Astrocyte (in vitro differentiated cells and primary cell): ENCODE measurements around the gene MIDN. TPM values are rescaled to one million over a fixed set of nuclear protein-coding genes. Genes with fewer than 3 reads are reported as not detected.
A peak's percentile ranks its signal among the peaks of the same experiment; 100 is the strongest.

Source experiments
- DNase-seq: peaks from one replicate; pipeline ENCODE4 v3.0.0-alpha.2; 2010; ENCODE audit warnings: low read depth
- FAIRE-seq: peaks from 2 replicates; lab custom pipeline; 2011; peaks lifted over from hg19 to GRCh38; lab: Jason Lieb, UNC
- H2AFZ ChIP-seq: 2 replicates; pipeline ENCODE4 v1.6.0; 2012; ENCODE audit warnings: low read depth, low read length, inconsistent platforms
- H3K27ac ChIP-seq: 2 replicates; pipeline ENCODE4 v1.5.1; 2011; ENCODE audit warnings: low read depth, low read length, inconsistent platforms
- H3K27me3 ChIP-seq: 2 replicates; pipeline ENCODE4 v1.6.0; 2011; ENCODE audit warnings: low read length, inconsistent platforms; ENCODE audit not compliant: insufficient read depth
- H3K36me3 ChIP-seq: 2 replicates; pipeline ENCODE4 v1.5.1; 2011; ENCODE audit warnings: low read length, inconsistent platforms; ENCODE audit not compliant: insufficient read depth
- H3K4me1 ChIP-seq: 2 replicates; pipeline ENCODE4 v1.5.1; 2011; ENCODE audit warnings: low read length, inconsistent platforms; ENCODE audit not compliant: insufficient read depth
- H3K4me2 ChIP-seq: 2 replicates; pipeline ENCODE4 v1.6.0; 2012; ENCODE audit warnings: low read length, inconsistent platforms
- H3K4me3 ChIP-seq: 2 replicates; pipeline ENCODE4 v1.5.1; 2011; ENCODE audit warnings: low read depth, mild to moderate bottlenecking, low read length, inconsistent platforms; ENCODE audit not compliant: insufficient read depth
- H3K79me2 ChIP-seq: 2 replicates; pipeline ENCODE4 v1.6.0; 2012; ENCODE audit warnings: mild to moderate bottlenecking, low read length, inconsistent platforms; ENCODE audit not compliant: insufficient read depth
- H3K9ac ChIP-seq: 2 replicates; pipeline ENCODE4 v1.6.0; 2012; ENCODE audit warnings: mild to moderate bottlenecking, low read length, inconsistent platforms
- H3K9me3 ChIP-seq: 2 replicates; pipeline ENCODE4 v1.5.1; 2012; ENCODE audit warnings: low read depth, mild to moderate bottlenecking, low read length, inconsistent platforms; ENCODE audit not compliant: insufficient read depth
- H4K20me1 ChIP-seq: 2 replicates; pipeline ENCODE4 v1.6.0; 2012; ENCODE audit warnings: low read length, inconsistent platforms; ENCODE audit not compliant: insufficient read depth
- H3K27ac Mint-ChIP-seq: one replicate; pipeline ENCODE4 v1.8.0; 2021; ENCODE audit warnings: mild to moderate bottlenecking, mixed read lengths; ENCODE audit not compliant: unreplicated experiment
- H3K27me3 Mint-ChIP-seq: one replicate; pipeline ENCODE4 v1.8.0; 2021; ENCODE audit warnings: low read depth, mixed read lengths; ENCODE audit not compliant: unreplicated experiment
- H3K36me3 Mint-ChIP-seq: one replicate; pipeline ENCODE4 v1.8.0; 2021; ENCODE audit warnings: low read depth, mixed read lengths; ENCODE audit not compliant: unreplicated experiment
- H3K4me1 Mint-ChIP-seq: one replicate; pipeline ENCODE4 v1.8.0; 2021; ENCODE audit warnings: low read depth, mixed read lengths; ENCODE audit not compliant: unreplicated experiment
- H3K4me3 Mint-ChIP-seq: one replicate; pipeline ENCODE4 v1.8.0; 2021; ENCODE audit warnings: mild to moderate bottlenecking, moderate library complexity, mixed read lengths; ENCODE audit not compliant: unreplicated experiment
- H3K9me3 Mint-ChIP-seq: one replicate; pipeline ENCODE4 v1.8.0; 2021; ENCODE audit warnings: mild to moderate bottlenecking, mixed read lengths; ENCODE audit not compliant: unreplicated experiment
- EZH2 ChIP-seq: IDR thresholded peaks from 2 replicates; pipeline ENCODE4 v1.6.1; 2012; ENCODE audit warnings: mild to moderate bottlenecking, low read length, inconsistent platforms; ENCODE audit not compliant: insufficient read depth
- total RNA-seq: library from RNA; stranded (reverse); gene quantifications from 2 replicates; pipeline ENCODE4 v1.2.1, GENCODE V29; 2021
- TF ChIP-seq, protein P1 (sequence below): IDR thresholded peaks from 2 replicates; pipeline ENCODE4 v1.5.1; 2011; ENCODE audit warnings: low read depth, mild to moderate bottlenecking, inconsistent platforms, low read length, moderate library complexity; ENCODE audit not compliant: insufficient read depth

Gene MIDN
- total RNA-seq, 1 donor from 2014 or later, result 141 TPM

DNA sequence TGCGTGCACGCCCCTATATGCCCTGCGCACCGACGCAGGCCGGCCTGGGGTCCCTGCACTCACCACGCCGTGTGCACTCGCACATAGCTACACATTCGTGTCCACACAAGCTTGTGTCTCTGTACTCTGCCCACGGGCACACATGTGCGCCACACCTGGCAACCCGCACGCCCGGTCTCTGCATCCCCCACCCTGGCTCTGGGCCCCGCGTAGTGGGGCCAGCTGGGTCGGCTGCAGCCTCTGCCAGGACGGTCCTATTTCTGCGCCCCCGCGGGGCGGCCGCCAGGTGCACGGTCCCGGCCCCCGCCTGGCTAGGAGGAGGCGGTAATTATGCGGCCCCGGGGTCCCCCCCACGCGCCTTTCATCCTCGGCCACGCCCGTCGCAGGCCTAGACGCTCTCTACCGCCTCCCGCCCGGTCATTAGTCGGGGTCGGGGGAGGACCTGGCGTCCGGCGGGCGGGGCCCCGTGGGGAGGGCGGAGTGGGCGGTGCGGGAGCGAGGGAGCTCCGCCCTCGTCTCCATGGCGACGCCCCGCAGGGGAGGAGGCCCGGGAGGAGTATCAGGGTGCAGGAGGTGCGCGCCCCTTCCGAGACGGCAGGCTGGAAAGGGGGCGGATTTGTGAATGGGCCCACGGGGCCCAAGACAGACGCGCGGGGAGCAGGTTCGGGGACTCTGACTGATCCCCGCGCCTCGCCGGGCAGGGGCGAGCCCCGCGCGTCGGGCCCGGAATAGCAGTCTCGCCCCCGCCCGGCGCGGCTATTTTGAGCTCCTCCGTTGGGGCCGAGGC lies 17.9 kb downstream of the MIDN start:
- Histone ChIP-seq H3K36me3 (peaks cover 4% of the 10 kb centered on the region), H3K4me3 (peak overlapping the region; percentile 53), H3K4me1 (peaks cover 70% of the 10 kb centered on the region), H4K20me1 (peaks cover 22% of the 10 kb centered on the region), H2AFZ (peak overlapping the region; percentile 31), H3K9ac (peak overlapping the region; percentile 75), H3K27me3 (no peaks in the 10 kb centered on the region), H3K9me3 (no peaks in the 10 kb centered on the region), H3K79me2 (peaks cover 19% of the 10 kb centered on the region), H3K4me2 (peak overlapping the region; percentile 93), H3K27ac (peak overlapping the region; percentile 75)
- H3K9me3 Mint-ChIP-seq, result no peaks in the 10 kb centered on the region
- H3K27ac Mint-ChIP-seq, result peak overlapping the region; percentile 66
- DNase-seq, result peak; percentile 58
- H3K36me3 Mint-ChIP-seq, result peaks cover 4% of the 10 kb centered on the region
- no peaks in the 10 kb centered on the region for H3K27me3 Mint-ChIP-seq
- no peak for TF ChIP-seq EZH2
- TF ChIP-seq, protein P1, sequence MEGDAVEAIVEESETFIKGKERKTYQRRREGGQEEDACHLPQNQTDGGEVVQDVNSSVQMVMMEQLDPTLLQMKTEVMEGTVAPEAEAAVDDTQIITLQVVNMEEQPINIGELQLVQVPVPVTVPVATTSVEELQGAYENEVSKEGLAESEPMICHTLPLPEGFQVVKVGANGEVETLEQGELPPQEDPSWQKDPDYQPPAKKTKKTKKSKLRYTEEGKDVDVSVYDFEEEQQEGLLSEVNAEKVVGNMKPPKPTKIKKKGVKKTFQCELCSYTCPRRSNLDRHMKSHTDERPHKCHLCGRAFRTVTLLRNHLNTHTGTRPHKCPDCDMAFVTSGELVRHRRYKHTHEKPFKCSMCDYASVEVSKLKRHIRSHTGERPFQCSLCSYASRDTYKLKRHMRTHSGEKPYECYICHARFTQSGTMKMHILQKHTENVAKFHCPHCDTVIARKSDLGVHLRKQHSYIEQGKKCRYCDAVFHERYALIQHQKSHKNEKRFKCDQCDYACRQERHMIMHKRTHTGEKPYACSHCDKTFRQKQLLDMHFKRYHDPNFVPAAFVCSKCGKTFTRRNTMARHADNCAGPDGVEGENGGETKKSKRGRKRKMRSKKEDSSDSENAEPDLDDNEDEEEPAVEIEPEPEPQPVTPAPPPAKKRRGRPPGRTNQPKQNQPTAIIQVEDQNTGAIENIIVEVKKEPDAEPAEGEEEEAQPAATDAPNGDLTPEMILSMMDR, result no peak
- H3K4me3 Mint-ChIP-seq, result peak overlapping the region; percentile 72
- H3K4me1 Mint-ChIP-seq, result peaks cover 34% of the 10 kb centered on the region
- no peak for FAIRE-seq

- peaks cover 29% of the 10 kb centered on the region for H4K20me1 ChIP-seq
- no peaks in the 10 kb centered on the region for H3K27me3 ChIP-seq
- H3K4me2 ChIP-seq, result peak overlapping the region; percentile 93
- TF ChIP-seq EZH2, result no peak
- TF ChIP-seq, protein P1, result peak; percentile 49
- no peak overlapping the region for H2AFZ ChIP-seq
- H3K79me2 ChIP-seq, result peaks cover 26% of the 10 kb centered on the region
- no peaks in the 10 kb centered on the region for H3K27me3 Mint-ChIP-seq
- no peaks in the 10 kb centered on the region for H3K9me3 Mint-ChIP-seq
- peak overlapping the region; percentile 58 for H3K27ac Mint-ChIP-seq
- H3K27ac ChIP-seq, result peak overlapping the region; percentile 69
- peak overlapping the region; percentile 53 for H3K4me3 ChIP-seq
- peak overlapping the region; percentile 75 for H3K4me3 Mint-ChIP-seq
- no peak for DNase-seq
- H3K9me3 ChIP-seq, result no peaks in the 10 kb centered on the region
- H3K36me3 Mint-ChIP-seq, result peaks cover 4% of the 10 kb centered on the region
- peaks cover 4% of the 10 kb centered on the region for H3K36me3 ChIP-seq
- peaks cover 31% of the 10 kb centered on the region for H3K4me1 Mint-ChIP-seq
- peak overlapping the region; percentile 75 for H3K9ac ChIP-seq
- H3K4me1 ChIP-seq, result peaks cover 70% of the 10 kb centered on the region
- no peak for FAIRE-seq
Measured at GRCh38 chr19:1266916-1267476, 18.6 kb downstream of the MIDN start.
